ENCODE data around the gene MAP1B. TPM values are rescaled to one million over a fixed set of nuclear protein-coding genes. Genes with fewer than 3 reads are reported as not detected.

Gene MAP1B
- total and polyA plus RNA-seq, 9 of the 15 experiments (the other 6 are each of a cell fraction or from before 2014, with no cell fraction given): 5.2 to 66.1 (median 17.3) TPM

DNA sequence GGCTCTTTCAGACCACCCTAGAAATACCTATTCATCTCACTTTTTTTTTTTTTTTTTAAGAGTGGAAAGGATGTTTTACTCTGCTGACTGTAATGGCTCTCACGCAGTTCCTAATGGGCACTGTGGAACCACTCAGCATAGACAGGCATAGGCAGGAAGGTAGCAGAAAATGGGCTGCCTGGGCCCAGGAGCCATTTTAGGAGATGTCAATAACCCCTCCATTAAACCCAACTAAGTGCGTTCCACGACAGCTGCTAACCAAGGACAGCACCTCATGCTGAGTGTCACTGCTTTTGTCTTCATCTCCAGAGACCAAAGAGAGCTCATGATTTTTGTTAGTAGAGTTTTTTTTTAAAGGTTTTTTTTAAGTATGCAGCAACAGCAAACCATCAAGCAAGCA lies 15.3 kb downstream of the MAP1B start:
- ATAC-seq (no peak; the same call in 2 of the 3 replicates), FAIRE-seq (no peak), DNase-seq (ENCODE audit: extremely low read depth in 1 of 4, low spot score in 3 of 4) (no peak)
- no TSS peak for BruUV-seq (replicated peaks)
- Histone ChIP-seq H3K9me1 (ENCODE audit: control insufficient read depth, insufficient read depth, low read length) (no peaks in the 10 kb centered on the region), H3K27ac (ENCODE audit: extremely low read depth, low read depth, low read length) (no peak overlapping the region), H4K20me1 (replicated peaks; ENCODE audit: control insufficient read depth, insufficient read depth, low read length) (0 out of 2 replicates have a peak, but pooled peaks cover 6% of the 10 kb centered on the region), H3K4me1 (replicated peaks in 1 of 2; ENCODE audit: control insufficient read depth in 2 of 2, insufficient read depth in 2 of 2, low read length in 2 of 2) (peaks cover 0 to 3% of the 10 kb centered on the region in 2 experiments; a peak in 1 of 5 replicates), H3K4me2 (ENCODE audit: insufficient read depth, low read length) (no peak overlapping the region), H3K79me2 (ENCODE audit: control insufficient read depth, insufficient read depth, low read length) (no peaks in the 10 kb centered on the region), H3K4me3 (no peak overlapping the region), H2AFZ (ENCODE audit: low read depth, low read length) (no peak overlapping the region), H3K9me3 (replicated peaks; ENCODE audit: control insufficient read depth, insufficient read depth, low read depth, low read length) (no peaks in the 10 kb centered on the region), H3K27me3 (ENCODE audit: control insufficient read depth in 2 of 2, insufficient read depth in 2 of 2, low read length in 2 of 2) (no peaks in the 10 kb centered on the region), H3K9ac (ENCODE audit: insufficient read depth in 1 of 2, low read depth in 2 of 2, low read length in 2 of 2) (no peak overlapping the region), H3K36me3 (ENCODE audit: control insufficient read depth, insufficient read depth, low read length) (peaks cover 42% of the 10 kb centered on the region; the same call in 2 of the 3 replicates)
- WGBS (ENCODE audit: insufficient coverage, low coverage, missing lambda C conversion rate): 94% methylated on average over 3 of the region's 3 CpGs
- CTCF ChIA-PET (ENCODE audit: low intra/inter-chr PET ratio): no interaction called here
- POLR2A ChIA-PET: interaction anchor here (0.7 to 4.4 kb wide), 4 partner anchors 9 to 14 kb away, joined by 3 to 21 read pairs (median 3); partner anchors contain the start of gene MAP1B
- TF ChIP-seq ZKSCAN8 (CRISPR knock-in tag; IDR thresholded peaks at IDR 0.05): no peak
- no peak for TF ChIP-seq POLR3A (IDR thresholded peaks at IDR 0.05; ENCODE audit: borderline replicate concordance, extremely low read depth, insufficient read depth, insufficient read length)
- no peak for TF ChIP-seq SMAD3 (CRISPR knock-in tag; conservative IDR thresholded peaks at IDR 0.05)
- TF ChIP-seq MYBL2 (IDR thresholded peaks at IDR 0.05; ENCODE audit: low read depth): no peak
- TF ChIP-seq MYBL2 (CRISPR knock-in tag; IDR thresholded peaks at IDR 0.05; ENCODE audit: borderline replicate concordance): no peak
- no peak for TF ChIP-seq ZNF431 (CRISPR knock-in tag; IDR thresholded peaks at IDR 0.05)
- TF ChIP-seq HEY1 (CRISPR knock-in tag; IDR thresholded peaks at IDR 0.05; ENCODE audit: borderline replicate concordance): no peak
- no peak for TF ChIP-seq TBP (optimal IDR thresholded peaks at IDR 0.05; ENCODE audit: low read depth, low read length)
- TF ChIP-seq, protein P1, sequence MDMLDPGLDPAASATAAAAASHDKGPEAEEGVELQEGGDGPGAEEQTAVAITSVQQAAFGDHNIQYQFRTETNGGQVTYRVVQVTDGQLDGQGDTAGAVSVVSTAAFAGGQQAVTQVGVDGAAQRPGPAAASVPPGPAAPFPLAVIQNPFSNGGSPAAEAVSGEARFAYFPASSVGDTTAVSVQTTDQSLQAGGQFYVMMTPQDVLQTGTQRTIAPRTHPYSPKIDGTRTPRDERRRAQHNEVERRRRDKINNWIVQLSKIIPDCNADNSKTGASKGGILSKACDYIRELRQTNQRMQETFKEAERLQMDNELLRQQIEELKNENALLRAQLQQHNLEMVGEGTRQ (CRISPR knock-in tag; IDR thresholded peaks at IDR 0.05): no peak
- no peak for TF ChIP-seq ZNF586 (CRISPR knock-in tag; conservative IDR thresholded peaks at IDR 0.05)
- no peak for TF ChIP-seq RBM39 (optimal IDR thresholded peaks at IDR 0.05; ENCODE audit: low read depth, low read length)
- no peak for TF ChIP-seq SRSF9 (IDR thresholded peaks at IDR 0.05; ENCODE audit: borderline replicate concordance, low read depth, low read length)
- TF ChIP-seq, protein P2, sequence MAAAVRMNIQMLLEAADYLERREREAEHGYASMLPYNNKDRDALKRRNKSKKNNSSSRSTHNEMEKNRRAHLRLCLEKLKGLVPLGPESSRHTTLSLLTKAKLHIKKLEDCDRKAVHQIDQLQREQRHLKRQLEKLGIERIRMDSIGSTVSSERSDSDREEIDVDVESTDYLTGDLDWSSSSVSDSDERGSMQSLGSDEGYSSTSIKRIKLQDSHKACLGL (CRISPR knock-in tag; IDR thresholded peaks at IDR 0.05; ENCODE audit: borderline replicate concordance, poor library complexity, severe bottlenecking): no peak
- TF ChIP-seq ZFX (CRISPR knock-in tag; IDR thresholded peaks at IDR 0.05): no peak
- no peak for TF ChIP-seq DIDO1 (tag; IDR thresholded peaks at IDR 0.05; ENCODE audit: low read depth)
- TF ChIP-seq, protein P3, sequence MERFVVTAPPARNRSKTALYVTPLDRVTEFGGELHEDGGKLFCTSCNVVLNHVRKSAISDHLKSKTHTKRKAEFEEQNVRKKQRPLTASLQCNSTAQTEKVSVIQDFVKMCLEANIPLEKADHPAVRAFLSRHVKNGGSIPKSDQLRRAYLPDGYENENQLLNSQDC (CRISPR knock-in tag; IDR thresholded peaks at IDR 0.05): no peak
- intact Hi-C loops (cut with micrococcal nuclease): no loop called here
- in situ Hi-C loops (cut with MboI): no loop called here

All from K562 (cell line).